Activated CD4-positive, alpha-beta T cell treated with anti-CD3 and anti-CD28 coated beads, Interleukin-2, amount 50 U/mL, for 16 hours (primary cell): Measurements from ENCODE around the gene PRCP.

ENCODE experiments used
- DNase-seq: peaks from one replicate; pipeline ENCODE4 v3.0.0-alpha.2; 2020

The PRCP gene

GRCh38 chr11:82775736-82776346, 124.4 kb downstream of the PRCP start:
- peak; percentile 48 for DNase-seq

- no peak for DNase-seq
Measured at GRCh38 chr11:82775218-82775617, 125.0 kb downstream of the PRCP start.
